Measurements from ENCODE around the gene ACOT12. TPM values are rescaled to one million over a fixed set of nuclear protein-coding genes. Genes with fewer than 3 reads are reported as not detected.

ACOT12 gene
- total RNA-seq, result 0.57 and 0.66 TPM in 2 replicates

GRCh38 chr5:81393783-81394718, at the start of gene ACOT12:
TSS of gene ACOT12 (minus strand) at chr5:81394134. CDS start at chr5:81394114, 20 bp downstream.

GRCh38 chr5:81301271-81302015, 92.5 kb downstream of the ACOT12 start, which contains the start of gene ZCCHC9:
TSS of gene ZCCHC9 (plus strand) at chr5:81301587. CDS start at chr5:81304758, 3,171 bp downstream.

Other genes with a start within 250 kb of the ACOT12 start
- gene CKMT2, start 160.8 kb downstream of the ACOT12 start, total RNA-seq, result 0.29 and 0.44 TPM in 2 replicates
- gene ZCCHC9, start 92.5 kb downstream of the ACOT12 start, total RNA-seq, result 31.1 and 35.8 TPM in 2 replicates

Data from placental pericyte (primary cell).